ENCODE data around the gene ZSWIM4. TPM values are rescaled to one million over a fixed set of nuclear protein-coding genes. Genes with fewer than 3 reads are reported as not detected.

The ZSWIM4 gene
- total and polyA plus RNA-seq, 2 experiments from 2014 or later: 5.4 to 42.3 TPM

GRCh38 chr19:13795595-13796300, 505 bp downstream of the ZSWIM4 start:
- Histone ChIP-seq H3K4me2 (peak overlapping the region; percentile 86), H3K27me3 (ENCODE audit: insufficient read depth) (no peaks in the 10 kb centered on the region), H2AFZ (no peak overlapping the region), H4K20me1 (replicated peaks; ENCODE audit: insufficient read depth) (no peaks in the 10 kb centered on the region; the same call in 1 of the 2 replicates), H3K79me2 (replicated peaks; ENCODE audit: insufficient read depth) (peaks cover 12% of the 10 kb centered on the region), H3K4me3 (peak overlapping the region; percentile 70), H3K27ac (ENCODE audit: low read depth) (peak overlapping the region; percentile 73; the same call in 1 of the 2 replicates), H3F3A (replicated peaks; ENCODE audit: low read depth) (0 out of 2 replicates have a peak, but pooled peaks cover 9% of the 10 kb centered on the region), H3K4me1 (ENCODE audit: insufficient read depth) (peaks cover 11% of the 10 kb centered on the region; the same call in 1 of the 2 replicates), H3K36me3 (ENCODE audit: insufficient read depth) (no peaks in the 10 kb centered on the region), H3K9me2 (ENCODE audit: insufficient read depth) (no peaks in the 10 kb centered on the region)
- Mint-ChIP-seq H3K4me1 (peaks cover 4% of the 10 kb centered on the region; the same call in 2 of the 3 replicates), H3K9me3 (no peaks in the 10 kb centered on the region), H3K4me3 (peak overlapping the region; percentile 93), H3K27me3 (ENCODE audit: insufficient read depth, low read depth, poor library complexity) (peaks cover 13% of the 10 kb centered on the region), H3K36me3 (ENCODE audit: low read depth) (peaks cover 8% of the 10 kb centered on the region), H3K27ac (peak overlapping the region; percentile 93)
- no peak for TF ChIP-seq STAT1 (IDR thresholded peaks at IDR 0.05; ENCODE audit: unreplicated experiment)
- 0 out of 2 replicates have a peak, but pooled peaks have one; percentile 13 for TF ChIP-seq POLR2AphosphoS5 (IDR thresholded peaks at IDR 0.05; ENCODE audit: low read depth)
- TF ChIP-seq JUNB (IDR thresholded peaks at IDR 0.05; ENCODE audit: unreplicated experiment): no peak
- no peak for TF ChIP-seq ZNF331 (CRISPR knock-in tag; IDR thresholded peaks at IDR 0.05; ENCODE audit: low read depth)
- ATAC-seq: peak; percentile 18
- DNase-seq (ENCODE audit: low spot score): peak; percentile 78

GRCh38 chr19:13796301-13797057, 1.2 kb downstream of the ZSWIM4 start:
- peak overlapping the region; percentile 73; the same call in 1 of the 2 replicates for H3K27ac ChIP-seq (ENCODE audit: low read depth)
- H3F3A ChIP-seq (replicated peaks; ENCODE audit: low read depth): 0 out of 2 replicates have a peak, but pooled peaks cover 9% of the 10 kb centered on the region
- TF ChIP-seq, protein P1, sequence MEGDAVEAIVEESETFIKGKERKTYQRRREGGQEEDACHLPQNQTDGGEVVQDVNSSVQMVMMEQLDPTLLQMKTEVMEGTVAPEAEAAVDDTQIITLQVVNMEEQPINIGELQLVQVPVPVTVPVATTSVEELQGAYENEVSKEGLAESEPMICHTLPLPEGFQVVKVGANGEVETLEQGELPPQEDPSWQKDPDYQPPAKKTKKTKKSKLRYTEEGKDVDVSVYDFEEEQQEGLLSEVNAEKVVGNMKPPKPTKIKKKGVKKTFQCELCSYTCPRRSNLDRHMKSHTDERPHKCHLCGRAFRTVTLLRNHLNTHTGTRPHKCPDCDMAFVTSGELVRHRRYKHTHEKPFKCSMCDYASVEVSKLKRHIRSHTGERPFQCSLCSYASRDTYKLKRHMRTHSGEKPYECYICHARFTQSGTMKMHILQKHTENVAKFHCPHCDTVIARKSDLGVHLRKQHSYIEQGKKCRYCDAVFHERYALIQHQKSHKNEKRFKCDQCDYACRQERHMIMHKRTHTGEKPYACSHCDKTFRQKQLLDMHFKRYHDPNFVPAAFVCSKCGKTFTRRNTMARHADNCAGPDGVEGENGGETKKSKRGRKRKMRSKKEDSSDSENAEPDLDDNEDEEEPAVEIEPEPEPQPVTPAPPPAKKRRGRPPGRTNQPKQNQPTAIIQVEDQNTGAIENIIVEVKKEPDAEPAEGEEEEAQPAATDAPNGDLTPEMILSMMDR (conservative IDR thresholded peaks at IDR 0.05; ENCODE audit: low read depth in 2 of 2): no peak
- TF ChIP-seq ZNF331 (CRISPR knock-in tag; IDR thresholded peaks at IDR 0.05; ENCODE audit: low read depth) (no peak), POLR2AphosphoS5 (IDR thresholded peaks at IDR 0.05; ENCODE audit: low read depth) (no peak), STAT1 (IDR thresholded peaks at IDR 0.05; ENCODE audit: unreplicated experiment) (no peak), ZNF114 (CRISPR knock-in tag; IDR thresholded peaks at IDR 0.05) (no peak), NANOG (IDR thresholded peaks at IDR 0.05; ENCODE audit: borderline replicate concordance) (no peak), EZH2 (IDR thresholded peaks at IDR 0.05; ENCODE audit: low read depth, unreplicated experiment) (no peak), CREB1 (CRISPR knock-in tag; IDR thresholded peaks at IDR 0.05; ENCODE audit: low read depth) (no peak)
- no peaks in the 10 kb centered on the region for H3K36me3 ChIP-seq (ENCODE audit: insufficient read depth)
- Mint-ChIP-seq H3K4me1 (peaks cover 4% of the 10 kb centered on the region; the same call in 2 of the 3 replicates), H3K9me3 (no peaks in the 10 kb centered on the region), H3K27me3 (ENCODE audit: insufficient read depth, low read depth, poor library complexity) (peaks cover 13% of the 10 kb centered on the region), H3K4me3 (peak overlapping the region; percentile 93), H3K36me3 (ENCODE audit: low read depth) (peaks cover 15% of the 10 kb centered on the region), H3K27ac (peak overlapping the region; percentile 93)
- H3K27me3 ChIP-seq (ENCODE audit: insufficient read depth): no peaks in the 10 kb centered on the region
- H4K20me1 ChIP-seq (replicated peaks; ENCODE audit: insufficient read depth): no peaks in the 10 kb centered on the region; the same call in 1 of the 2 replicates
- H3K9me2 ChIP-seq (ENCODE audit: insufficient read depth): no peaks in the 10 kb centered on the region
- H2AFZ ChIP-seq: no peak overlapping the region
- peaks cover 12% of the 10 kb centered on the region for H3K79me2 ChIP-seq (replicated peaks; ENCODE audit: insufficient read depth)
- peaks cover 11% of the 10 kb centered on the region; the same call in 1 of the 2 replicates for H3K4me1 ChIP-seq (ENCODE audit: insufficient read depth)
- DNase-seq (ENCODE audit: low spot score): peak; percentile 79
- H3K4me2 ChIP-seq: peak overlapping the region; percentile 86
- ATAC-seq: peak; percentile 21
- peak overlapping the region; percentile 70 for H3K4me3 ChIP-seq

Data from GM23338 (cell line).